HG02973 (cell line): ENCODE results near the gene DEGS2.

ENCODE experiments used
- ATAC-seq: cut with Tn5 transposase; IDR thresholded peaks from one replicate; pipeline ENCODE4 v1.9.1; 2021; ENCODE audit warnings: moderate library complexity; ENCODE audit not compliant: unreplicated experiment

Gene DEGS2

DNA sequence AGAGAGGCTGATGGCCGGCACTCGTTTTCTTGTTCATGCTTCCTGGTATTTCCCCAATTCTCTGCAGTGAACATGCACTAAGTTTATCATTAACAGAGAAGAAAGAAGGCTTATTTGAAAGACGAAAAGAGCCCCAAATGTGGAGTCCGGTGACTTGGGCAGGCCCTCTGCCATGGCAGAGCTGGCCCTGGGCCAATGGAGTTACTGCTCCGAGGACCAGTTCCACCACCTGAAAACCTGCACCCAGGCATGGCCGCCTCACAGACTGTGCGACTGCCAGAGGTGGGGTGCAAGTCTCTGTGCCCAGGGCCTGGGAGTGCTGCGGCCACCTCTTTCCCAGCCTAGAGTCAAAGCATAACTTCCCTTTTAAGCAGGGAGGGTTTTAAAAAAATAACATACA is 24.9 kb downstream of the DEGS2 start:
- no peak for ATAC-seq

DNA sequence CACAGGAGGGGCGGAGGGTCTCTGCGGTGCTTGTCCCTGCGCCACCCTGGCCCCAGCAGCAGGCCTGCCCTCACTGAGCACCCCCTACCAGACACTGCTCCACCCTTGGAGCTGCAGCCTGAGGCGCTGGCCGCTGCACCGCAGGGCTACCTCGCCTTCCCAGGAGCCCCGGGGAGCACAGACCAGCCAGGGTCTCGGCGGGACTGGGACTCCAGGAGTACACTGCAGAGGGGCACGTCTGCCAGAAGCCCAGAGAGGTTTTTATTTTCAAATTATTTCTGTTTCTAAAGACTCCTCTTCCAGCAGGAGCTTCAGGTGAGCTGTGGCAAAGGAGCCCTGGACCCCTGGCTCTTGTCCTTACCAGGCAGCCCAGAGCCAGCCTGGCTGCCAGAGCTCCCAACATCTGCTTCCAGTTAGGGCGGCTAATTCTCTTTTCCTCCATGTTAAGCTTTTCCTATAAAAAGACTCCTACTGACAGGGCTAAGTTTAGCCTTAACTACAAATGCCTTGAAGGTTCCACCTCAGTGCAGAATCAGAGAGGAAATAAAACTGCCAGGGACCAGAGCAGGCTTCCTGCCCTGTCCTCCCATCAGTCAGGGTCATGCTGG is 26.4 kb downstream of the DEGS2 start:
- no peak for ATAC-seq

DNA sequence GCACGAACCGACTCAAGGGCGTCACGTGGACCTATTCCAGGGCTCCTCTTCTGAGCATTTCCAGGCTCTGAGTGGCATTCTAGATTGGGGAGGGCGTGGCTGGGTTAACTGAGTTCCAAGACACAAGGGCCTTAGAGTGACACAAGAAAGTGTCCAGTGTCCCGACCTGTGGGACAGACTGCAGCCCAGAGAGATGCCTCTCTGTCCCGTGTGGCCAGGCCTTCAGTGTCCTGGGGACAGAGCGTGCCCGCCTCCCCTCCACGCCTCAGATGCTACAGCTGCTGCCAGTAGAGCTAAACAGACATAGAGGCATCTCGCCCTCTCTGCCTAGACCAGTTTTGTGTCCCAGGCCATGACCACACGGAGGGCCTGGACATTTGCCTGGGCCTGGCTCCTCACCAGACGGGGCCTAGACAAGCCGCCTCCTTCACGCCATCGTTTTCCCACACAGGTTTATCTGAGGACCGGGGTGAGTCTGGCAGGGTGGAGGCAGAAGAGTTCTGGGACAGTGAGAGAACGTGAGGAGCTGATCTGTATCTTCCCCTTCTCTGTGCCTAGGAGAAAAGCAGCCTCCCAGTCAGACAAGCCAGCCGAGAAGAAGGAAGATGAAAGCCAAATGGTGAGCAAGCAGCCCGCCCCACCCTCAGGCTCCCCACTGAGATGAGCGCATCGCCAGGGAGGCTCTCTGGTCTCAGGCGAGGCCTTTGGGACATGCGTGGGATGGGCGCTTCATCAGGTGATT is 27.1 kb downstream of the DEGS2 start:
- ATAC-seq: no peak

DNA sequence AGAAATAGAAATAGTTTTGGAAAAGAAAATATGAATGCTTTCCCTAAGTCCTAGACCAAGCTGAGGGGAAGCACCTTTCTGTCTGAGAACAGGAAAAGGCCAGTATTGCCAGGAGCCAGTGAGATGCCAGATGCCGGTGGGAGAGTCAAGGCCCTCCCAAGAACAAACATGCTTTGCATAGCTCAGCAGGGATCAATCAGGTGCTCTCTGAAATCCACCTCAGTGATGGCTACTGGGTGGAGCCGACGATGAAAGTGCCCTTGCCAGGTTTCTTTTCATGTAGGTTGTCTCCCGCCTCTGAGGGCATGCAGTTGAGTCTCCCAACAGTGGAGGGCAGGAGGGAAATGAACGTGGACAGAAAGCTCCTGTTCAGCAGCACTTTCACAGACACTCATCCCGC is 28.3 kb downstream of the DEGS2 start:
- no peak for ATAC-seq

DNA sequence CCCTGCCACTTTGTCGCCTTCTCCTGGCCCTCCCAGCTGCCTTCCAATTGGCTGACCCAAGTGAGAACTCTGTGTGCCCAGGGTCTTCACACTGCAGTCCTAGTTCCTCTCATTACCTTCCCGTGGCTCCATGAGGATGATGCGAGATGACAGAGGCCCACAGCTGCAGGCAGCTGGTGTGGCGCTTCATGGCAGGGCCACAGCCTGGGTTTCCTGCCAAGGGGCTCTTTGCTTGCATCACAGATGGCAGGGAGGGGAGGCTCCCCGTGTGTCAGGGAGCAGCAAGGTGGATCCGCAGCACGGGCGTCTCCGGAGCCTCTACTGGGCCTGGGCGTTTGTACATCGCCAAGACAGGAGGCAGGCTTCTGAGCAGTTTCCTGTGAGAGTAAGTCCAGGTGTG is 28.9 kb downstream of the DEGS2 start:
- ATAC-seq: no peak

DNA sequence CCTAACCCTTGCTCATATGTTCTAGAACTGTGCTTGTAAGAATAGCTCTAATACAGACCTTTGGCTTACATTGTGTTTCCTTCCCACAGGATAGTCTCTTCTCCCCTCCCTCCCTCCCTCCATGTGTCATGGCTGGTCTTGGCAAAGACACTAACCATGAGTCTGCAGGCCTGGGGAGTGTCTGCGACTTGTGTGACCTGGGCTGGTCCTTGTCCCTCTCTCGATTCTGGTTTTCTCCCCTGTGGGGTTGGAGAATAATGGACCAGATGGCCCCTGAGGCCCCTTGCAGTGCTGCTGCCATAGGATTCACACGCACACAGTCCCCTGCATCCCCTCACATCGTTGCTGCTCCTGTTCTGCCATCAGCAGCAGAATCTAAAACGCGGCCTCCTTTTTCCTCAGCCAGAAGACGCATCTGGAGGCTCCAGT is 30.3 kb downstream of the DEGS2 start:
- ATAC-seq: no peak

DNA sequence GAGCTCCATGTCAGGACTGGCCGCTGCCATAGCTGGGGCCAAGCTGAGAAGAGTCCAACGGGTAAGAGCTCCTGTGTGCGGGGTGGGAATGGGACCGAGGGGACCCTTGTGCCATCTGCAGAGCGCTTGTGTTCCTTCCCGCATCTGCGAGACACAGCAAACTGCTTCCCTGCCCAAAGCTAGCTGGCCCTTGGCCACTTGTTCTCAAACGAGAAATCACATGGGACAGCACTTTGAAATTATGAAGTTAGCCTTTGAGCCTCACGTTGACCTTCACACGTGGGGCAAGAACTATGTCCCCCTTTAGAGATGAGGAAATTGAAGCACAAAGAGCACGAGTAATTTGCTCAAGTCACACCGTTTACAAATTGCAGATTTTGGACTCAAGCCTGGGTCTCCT is 30.8 kb downstream of the DEGS2 start:
- no peak for ATAC-seq

DNA sequence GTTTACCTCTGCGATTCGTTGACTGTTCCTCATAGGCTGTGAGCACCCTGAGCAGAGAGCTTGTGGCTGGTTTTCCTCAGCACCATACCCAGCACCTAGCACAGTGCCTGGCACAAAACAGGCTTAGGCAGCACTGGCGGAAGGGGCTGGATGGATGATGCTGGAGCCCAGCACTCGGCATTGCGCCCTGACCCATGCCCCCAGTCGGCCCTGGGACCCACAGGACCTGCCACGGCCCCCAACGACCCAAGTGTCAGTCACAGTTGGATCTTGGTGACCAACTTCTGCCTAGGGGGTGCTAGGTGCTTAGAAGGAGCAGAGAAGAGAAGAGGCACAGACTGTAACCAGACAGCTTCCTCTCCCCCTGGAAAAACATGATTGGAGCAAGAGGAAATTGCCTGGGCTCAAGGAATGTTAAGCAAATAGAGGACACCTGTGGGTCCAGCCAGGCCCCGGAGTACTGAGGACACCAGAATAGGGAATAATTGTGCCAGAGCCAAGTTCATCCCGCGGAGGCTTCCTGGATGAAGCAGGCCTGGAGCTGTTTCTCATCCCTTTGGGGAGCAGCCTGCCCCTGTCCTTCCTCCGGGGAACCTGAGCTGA is 31.5 kb downstream of the DEGS2 start:
- no peak for ATAC-seq

DNA sequence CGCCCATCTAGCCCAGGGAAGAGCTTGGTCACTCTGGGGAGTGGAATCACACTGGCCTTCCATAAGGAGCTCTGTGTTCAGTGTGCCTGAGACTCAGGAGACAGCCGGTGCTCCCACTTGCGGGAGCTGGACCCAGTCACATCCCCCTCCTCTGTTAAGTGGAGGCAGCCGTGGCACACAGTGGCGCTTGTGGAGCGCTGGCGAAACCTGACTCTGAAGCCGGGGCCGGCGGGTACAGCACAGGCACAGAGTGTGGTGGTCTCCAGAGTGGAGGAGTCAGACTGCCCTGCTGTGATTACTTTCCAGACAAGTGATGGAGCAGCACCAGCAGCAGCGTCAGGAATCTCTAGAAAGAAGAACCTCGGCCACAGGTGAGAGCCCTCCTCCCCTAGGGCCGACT is 33.0 kb downstream of the DEGS2 start:
- no peak for ATAC-seq

DNA sequence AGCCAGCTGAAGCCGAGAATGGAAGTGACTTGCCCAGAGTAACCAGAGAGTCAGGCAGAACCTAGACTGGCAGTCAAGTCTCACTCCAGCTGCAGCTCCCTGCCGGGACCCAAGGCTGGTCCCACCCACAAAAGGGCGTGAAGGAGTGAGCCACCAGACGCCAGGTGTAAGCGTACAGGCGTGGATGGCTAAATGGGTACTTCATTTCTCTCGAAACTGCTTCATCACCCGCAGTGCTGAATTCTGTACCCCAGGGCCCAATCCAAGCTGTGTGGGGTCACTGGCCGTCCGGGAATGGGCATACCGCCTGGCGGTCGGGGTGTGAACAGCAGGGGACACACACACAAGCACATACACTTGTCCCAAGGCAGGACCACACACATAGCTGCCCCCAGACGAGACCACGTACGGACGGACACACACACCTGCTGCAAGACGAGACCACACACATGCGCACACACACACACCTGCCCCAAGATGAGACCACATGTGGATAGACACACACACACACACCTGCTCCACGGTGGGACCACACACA is 34.8 kb downstream of the DEGS2 start:
- ATAC-seq: no peak

DNA sequence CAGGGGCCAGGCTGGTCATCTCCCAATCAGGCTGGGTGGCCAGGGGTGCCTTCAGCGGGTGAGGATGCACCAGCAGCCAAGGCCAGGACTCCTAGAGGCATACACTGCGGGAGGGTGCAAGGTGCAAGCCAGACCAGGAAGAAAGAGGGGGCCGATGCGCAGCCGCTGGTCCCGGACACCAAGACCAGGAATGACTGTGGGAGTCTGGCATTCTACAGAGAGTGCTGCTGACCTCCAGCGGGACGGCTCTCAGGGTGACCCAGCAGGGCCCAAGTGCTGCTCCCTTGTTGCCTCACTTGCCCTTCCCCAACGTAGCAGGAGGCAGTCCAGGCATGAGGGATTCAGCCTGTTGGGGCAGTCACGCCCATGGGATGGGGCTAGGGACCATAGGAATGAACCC is 35.8 kb downstream of the DEGS2 start:
- no peak for ATAC-seq

DNA sequence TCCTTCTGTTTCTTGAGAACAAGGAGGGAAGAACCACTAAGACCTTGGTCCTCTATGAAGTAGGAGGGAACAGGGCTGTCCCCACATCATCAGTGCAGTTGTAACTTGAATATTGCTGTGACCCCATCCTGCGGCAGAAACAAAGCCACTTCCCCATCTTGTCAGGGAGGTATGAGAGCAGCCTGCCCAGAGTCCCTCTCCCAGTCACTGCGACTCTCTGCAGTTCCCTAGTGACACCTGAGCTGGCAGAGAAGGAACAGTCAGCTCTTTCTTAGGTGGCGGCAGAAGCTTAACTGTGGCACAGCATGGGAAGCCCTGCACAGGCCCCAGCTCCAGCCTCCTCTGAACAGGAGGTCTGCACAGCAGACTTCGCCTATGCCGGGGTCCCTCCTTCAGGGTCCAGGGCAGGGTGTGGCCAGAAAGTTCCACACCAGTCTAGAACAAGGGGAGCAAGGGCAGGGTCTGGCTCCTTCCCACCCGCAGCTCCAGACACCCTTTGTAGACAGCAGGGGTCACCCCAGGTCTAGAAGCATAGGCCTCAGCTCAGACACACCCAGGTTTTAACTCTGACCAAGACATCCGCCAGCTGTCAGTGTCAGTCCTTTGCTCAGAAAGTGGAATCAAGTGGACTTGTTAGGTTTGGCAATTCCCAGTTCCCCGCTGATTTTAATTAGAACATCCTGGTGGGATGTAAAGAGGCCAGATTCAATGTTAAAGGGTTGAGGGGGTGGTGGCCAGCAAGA is 36.8 kb downstream of the DEGS2 start:
- ATAC-seq: no peak

DNA sequence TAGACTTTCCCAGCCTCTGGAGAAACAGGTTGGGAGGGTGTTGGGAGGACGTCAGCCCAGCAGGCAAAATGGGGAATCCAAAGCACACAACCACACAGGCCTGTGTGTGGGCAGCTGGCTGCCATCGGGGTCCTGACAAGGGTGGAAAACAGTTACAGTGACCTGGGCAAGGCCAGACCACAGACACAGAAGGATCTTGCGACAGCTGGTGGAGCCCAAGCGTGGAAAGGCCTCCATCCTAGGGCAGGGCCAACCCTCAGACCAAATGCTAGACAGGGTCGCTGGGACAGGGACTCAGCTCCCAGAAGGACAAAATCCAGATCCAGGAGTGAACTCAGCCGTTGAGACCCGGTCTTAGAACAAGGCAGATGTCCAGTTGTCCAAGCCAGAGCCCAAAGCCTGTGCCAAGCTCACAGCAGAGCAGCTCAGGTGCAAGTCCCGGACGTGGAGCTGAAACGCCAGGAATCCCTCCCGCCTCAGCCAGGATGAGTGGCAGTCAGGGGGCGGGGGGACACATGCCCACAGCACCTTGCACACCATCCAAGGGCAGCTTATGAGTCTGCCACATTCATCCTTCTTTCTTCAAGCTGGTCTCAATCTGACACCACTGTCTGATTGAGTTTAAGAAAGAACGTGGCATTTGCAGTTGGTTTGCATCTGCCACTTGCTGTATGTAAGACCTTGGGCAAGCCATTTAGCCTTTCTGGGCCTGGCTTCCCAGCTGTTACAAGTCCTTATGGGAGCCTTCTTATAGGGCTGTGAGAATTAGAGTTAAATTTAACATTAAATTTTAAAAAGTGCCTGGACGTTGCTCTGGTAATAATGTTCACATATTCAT is 37.6 kb downstream of the DEGS2 start:
- ATAC-seq: no peak

DNA sequence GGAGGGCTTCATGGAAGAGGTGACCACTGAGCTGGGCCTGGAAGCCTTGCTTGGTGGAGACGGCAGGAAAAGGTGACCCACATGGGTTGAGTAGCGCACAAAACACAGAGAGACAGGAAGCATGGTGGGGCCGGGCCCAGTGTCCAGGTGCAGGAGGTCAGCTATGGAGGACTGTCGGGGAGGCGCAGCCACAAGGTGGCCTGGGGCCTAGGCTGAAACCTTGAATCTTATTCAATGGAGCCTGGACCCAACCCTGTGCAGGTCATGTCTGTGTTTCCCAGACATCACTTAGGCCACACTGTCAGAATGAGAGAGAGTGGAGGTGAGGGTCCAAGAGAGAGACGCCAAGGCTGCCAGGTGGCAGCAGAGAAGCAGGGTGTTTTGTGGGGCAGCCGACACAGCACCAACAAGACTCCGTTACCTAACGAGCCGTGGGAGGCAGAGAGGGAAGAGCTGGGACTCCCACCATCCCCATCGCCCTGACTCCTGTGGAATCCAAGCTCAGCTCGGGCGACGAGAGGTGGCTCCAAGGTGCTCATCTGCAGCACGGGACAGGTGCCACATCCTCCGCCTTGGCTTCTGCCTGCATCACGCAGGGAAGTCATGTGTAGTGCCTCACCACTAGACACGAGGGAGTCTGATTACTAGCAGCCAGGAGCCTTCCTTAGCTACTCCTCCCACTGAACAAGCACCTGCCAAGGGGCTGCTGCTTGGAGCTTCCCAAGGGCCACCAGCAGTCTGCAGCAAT is 38.7 kb downstream of the DEGS2 start:
- ATAC-seq: no peak

DNA sequence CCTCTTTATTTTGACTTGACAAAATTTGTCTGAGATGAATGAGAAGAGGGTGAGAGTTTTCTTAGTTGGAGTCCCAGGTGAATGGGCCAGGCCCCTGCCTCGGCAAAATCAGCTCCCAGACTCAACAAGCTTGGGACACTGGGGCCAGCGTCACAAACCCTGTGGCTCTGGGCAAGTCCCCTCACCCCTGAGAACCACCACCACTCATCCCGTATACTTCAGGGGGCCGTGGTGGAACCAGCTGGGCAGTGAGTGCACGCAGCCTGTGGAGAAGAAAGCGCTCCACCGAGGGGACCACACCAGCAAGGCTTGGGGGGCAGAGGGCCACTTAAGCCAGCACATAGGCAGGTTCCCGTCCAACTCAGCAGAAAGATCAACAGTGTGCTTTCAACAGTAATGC is 40.2 kb downstream of the DEGS2 start:
- ATAC-seq: no peak

DNA sequence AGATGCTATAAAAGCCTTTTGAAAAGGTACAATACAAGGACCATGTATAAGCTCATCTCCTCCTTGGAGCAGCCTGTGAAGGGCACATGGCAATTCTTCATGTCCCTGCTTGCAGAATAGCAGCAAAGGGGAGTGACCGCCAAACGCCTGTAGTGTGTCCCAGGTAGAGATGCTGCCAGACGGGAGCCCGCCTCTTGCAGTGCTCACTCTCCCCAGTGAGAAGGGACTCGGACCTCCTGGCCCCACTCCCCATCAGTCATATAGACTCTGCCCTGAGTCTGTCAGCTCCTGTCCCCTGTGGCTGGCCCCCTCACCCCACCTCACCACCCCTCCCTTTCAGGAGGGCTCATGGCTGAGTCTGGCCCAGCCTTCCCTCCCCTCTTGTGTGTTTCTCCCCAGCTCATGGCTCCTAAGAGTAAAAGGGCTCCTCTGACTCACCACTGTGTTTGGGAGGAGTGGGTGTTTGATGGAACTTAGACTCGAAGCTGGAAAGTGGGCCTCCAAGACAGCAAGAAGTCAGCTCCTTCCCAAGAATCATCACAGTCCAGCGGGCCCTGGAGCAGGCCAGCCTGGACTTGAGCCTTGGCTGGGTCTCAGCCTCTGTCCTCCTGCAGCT is 40.9 kb downstream of the DEGS2 start:
- ATAC-seq: no peak

DNA sequence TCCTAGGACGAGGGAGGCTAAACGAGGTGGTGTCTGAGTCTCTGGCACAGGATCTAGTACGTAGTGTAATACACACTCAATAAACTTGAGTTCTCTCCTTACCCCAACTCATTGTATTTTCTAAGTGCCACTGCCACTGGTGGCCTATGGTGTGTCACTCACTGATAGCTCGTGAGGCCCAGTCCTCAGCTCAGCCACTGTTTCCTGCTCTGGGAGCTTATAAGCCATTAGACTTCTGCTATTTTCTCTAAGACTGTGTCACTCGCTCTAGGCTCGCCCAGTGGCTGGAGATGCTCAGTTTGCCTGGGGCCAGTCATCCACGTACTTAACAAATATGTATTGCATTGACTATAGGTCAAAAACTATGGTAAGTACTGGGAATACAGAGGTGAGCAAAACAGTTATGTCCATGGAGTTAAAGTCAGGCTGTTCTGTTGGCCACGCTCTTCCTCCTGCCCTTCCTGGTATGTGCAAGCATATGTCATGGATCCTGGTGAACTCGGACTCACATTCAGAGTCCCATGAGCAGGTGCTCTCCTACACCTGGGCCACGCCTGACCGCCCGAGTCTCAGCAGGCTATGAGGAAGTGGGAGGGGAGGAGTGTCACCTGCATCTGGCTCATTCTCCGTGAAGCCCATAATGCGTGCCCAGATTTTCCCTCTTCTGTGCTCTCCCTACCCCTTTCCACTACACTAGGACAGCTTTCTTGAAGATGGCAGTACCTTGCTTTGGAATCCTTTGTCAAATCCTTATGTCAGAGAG is 41.6 kb downstream of the DEGS2 start:
- ATAC-seq: no peak

DNA sequence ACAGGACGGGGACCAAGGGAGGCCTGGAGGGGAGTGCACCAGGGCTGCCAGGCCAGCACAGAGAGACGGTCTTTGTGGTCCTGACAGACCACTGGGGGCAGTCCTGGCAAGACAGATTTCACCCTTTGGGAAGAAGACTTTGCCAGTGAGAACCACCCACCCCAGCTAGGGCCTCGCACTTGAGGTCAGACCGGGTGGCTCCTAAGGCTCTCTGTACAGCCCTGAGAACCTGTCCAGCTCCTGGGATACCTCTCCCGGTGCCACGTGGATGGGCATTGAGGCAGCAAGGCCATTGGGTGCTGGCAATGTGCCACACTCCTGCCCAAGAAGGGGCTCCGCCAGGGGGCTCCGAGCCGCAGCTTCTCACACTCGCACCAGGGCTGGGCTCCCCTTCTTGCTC is 42.4 kb downstream of the DEGS2 start:
- ATAC-seq: no peak

DNA sequence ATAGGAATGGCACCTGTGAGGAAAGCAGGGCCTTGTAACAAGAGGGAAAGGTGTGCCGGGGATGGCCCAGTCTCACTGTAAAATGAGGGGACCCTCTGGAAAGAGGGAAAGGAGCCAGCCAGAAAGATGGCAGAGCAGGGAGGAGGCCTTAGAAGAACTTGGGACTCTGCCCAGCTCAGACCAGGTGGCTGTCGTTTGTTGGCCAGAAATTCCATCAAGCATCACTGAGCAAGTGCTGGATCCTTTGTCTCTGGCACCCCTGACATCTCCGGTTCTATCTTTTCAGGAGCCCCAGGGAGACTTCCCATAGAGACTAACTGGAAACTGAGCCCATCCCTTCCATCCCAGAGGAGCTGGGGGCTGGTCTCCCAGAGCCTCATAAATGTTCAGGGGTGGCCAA is 43.3 kb downstream of the DEGS2 start:
- ATAC-seq: no peak
